HG03108 (cell line): Measurements from ENCODE around the gene CDADC1.
"Not testable (repeated sequence)": the region's sequence is repeated elsewhere in the genome, so short reads cannot be mapped to it uniquely, and the experiment has no call there.

Experiments
- ATAC-seq: cut with Tn5 transposase; IDR thresholded peaks from one replicate; pipeline ENCODE4 v1.9.1; 2021; ENCODE audit warnings: moderate library complexity; ENCODE audit not compliant: unreplicated experiment

The CDADC1 gene

DNA sequence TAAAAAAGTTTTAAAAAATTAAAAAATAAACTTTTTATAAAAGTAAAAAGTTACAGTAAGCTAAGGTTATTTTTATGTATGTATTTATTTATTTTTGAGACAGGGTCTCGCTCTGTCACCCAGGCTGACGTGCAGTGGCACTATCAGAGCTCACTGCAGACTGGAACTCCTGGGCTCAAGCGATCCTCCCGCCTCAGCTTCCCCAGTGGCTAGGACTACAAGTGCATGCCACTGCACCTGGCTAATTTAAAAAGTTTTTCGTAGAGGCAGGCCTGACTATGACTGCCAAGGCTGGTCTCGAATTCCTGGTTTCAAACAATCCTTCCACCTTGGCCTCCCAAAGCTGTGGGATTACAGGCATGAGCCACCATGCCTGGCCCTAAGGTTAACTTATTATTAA is 64.1 kb downstream of the CDADC1 start:
- no peak for ATAC-seq

DNA sequence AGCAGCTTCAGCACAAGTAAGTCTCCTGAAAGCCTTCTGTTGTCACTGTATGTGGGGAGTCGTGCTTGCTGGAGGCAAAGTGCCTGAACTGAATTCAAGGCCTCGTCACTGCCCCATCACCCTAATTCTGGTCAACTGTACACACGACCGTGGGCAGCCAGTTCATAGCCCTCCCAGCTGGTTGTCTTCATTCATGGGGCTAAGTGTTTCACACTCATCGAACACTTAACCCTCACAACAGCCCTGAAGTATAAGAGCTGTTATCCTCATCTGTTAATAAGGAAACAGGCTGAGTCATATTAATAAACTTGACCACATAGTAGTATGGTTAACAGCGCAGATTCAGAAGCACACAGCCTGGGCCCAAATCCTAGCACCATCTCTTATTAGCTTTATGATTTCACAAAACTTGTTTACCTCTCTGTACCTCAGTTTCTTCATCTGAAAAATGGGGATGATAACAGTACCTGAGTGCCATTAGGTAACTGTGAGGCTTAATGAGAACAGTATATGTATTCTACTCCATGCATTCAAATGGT is 66.7 kb downstream of the CDADC1 start:
- no peak for ATAC-seq

DNA sequence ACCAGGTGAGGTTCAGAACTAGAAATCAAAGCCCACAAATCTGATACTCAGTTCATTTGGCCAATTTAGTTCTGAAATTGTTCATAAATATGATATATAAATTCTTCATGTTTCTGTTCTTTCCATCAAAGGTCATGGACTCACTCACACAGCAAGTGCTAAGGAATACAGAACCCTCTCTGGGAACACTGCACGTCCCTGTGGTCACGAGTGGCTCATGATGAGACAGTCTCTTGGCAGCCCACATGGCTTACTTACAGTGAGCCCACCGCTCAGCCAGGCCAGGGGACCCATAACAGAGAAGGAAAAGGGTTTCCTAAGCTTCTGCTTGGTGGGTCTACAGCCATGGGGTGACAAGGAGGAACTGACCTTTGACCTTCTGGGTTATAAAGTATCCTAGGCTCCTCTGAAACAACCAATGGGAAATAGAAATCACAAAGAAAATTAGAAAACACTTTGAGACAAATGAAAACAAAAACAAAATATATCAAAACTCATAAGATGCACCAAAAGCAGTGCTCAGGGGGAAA is 67.4 kb downstream of the CDADC1 start:
- no peak for ATAC-seq

DNA sequence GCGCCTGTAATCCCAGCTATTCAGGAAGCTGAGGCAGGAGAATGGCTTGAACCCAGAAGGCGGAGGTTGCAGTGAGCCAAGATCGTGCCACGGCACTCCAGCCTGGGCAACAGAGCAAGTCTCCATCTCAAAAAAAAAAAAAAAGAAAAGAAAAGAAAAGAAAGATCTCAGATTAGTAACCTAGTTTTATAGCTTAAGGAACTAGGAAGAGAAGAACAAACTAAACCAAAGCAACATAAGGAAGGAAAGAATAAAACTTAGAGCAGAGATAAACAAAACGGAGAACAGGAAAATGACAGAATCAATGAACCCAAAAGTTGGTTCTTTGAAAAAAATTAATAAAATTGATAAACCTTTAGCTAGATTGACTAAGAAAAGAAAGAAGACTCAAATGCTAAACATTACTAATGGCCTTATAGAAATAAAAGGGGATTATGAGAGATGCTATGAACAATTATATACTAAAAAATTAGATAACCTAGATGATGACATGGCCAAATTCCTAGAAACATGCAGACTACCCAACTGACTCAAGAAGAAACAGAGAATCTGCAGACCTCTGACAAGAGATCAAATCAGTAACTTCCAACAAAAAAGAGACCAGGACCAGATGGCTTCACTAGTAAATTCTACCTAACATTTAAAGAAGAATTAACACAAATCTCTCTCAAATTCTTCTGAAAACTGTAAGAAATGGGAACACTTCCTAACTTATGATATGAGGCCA is 68.2 kb downstream of the CDADC1 start:
- no peak for ATAC-seq

DNA sequence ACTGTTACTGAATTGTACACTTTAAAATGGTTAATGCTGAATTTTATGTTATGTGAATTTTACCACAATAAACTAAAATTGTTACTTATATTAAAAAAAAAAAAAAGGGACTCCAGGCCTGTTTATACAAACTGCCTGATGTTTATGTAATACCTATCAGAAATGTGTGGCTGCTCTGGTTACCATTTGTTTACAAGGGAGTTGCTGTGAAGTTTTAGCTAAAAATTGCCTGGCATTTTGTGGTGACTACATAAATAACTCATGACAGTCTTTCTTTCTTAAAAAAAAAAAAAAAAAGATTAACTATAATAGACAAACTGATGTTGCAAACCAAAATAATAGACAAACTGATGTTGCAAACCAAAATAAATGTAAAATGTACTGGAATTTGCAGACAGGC is 71.8 kb downstream of the CDADC1 start:
- no peak for ATAC-seq

DNA sequence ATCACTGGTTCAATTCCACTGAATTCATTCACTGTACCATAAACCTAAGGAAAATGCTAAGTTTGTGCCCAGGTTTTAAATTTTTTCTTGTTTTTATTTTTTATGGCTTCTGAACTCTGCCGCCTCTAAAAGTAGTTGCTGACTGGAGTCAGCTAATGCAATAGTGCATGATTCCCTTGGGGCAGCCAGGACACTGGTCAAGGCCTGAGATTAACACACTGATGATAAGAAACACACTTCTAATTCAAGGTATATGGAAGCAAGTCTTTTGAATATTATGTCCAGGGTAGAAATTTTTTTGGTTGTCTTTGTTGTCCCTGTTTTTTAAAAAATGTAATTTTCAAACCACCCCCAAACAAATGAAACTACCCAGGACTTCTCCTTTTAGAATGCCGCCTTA is 72.2 kb downstream of the CDADC1 start:
- no peak for ATAC-seq

DNA sequence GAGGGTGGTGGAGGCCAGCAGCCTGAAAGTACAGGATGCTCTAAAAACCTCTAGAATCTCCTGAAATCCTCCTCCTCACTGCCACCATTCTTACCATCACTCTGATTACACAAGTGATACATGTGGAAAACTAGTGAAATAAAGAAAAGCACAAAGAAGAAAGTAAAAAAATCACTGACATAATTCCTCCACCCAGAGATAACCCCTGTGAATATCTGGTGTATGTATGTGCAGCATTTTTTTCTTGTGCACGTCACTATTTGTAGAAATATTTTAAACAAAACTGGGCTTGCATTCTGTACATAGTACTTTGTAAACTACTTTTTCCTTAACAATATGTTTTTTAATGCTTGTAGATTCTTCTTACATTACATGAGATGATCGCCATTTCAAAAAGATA is 73.2 kb downstream of the CDADC1 start:
- no peak for ATAC-seq

DNA sequence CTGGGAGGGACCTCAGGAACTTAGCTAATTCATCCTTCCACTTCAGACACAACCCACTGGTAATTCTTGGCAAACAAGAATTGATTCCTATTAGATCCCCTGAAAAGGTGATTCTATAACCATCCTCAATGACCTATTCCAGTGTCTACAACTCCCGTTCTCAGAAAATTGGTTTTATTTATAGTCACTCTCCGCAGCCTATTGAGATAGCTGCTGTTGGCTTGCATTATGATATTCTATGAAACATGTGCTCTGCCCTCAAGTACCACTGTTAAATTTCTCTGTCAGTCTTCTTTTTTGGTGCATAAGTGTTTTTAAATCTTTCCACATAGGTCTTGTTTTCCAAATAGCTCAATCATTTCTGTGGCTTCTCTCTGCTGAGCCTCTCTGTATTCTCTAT is 75.0 kb downstream of the CDADC1 start:
- no peak for ATAC-seq

DNA sequence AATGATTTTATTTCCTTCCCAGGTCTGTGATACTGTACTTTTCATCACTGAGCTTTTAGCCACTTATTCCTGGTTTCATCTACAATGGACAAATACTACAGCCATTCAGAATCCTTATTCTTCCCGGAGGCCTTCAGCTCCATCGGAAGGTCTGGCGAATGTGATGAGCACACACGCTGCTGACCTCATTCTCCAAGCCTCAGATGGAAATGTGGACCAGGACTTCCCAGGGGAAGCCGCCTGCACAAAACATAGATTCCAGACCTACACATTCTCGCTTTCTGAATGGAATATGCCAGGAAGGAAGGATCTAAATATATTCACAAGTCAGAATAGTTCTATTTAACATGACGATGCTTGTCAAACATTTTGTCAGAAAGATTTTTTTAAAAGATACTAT is 75.6 kb downstream of the CDADC1 start:
- ATAC-seq, result no peak

DNA sequence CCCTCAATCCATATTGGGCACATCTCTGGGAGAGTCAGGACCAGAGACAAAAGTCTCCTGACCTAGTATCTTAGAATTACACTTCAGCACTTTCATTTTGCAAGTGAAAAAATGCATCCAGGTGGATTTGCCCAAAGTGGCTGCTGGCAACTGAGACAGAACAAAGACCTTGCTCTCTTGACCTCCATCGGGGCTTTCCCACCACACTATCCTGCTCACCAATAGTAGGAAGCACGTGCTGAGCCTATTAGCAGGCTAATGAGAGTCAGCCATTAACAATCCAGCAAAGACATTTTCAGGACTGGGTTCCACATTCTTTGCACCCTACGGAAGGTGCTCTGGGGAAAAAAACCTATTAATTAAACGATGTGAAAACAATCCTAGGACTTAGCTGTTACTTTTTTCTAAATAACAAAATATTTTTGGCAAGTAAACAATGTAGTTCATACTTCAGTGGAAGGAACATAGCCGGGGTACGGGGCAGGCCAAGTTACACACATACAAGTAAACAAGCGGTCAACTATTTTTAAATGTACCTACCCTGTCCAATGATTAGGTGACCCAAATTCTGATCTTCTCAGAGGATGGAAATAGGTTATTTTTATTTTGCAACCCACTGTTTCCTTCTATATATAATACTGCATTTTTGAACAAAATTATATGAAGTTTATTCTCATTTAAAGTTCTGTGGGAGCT is 78.6 kb downstream of the CDADC1 start:
- ATAC-seq, result no peak

DNA sequence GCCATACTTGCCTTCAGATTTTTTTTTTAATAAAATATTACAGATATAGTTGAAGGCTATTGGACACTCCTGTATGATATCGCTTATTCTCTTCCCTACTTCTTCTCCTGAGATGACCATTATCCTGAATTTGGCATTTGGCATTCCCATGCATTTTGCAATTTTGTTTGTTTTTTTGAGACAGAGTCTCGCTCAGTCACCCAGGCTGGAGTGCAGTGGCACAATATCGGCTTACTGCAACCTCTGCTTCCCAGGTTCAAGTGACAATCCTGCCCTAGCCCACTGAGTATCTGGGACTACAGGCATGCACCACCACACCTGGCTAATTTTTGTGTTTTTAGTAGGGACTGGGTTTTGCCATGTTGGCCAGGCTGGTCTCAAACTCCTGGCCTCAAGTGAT is 79.4 kb downstream of the CDADC1 start:
- not testable (repeated sequence) for ATAC-seq

DNA sequence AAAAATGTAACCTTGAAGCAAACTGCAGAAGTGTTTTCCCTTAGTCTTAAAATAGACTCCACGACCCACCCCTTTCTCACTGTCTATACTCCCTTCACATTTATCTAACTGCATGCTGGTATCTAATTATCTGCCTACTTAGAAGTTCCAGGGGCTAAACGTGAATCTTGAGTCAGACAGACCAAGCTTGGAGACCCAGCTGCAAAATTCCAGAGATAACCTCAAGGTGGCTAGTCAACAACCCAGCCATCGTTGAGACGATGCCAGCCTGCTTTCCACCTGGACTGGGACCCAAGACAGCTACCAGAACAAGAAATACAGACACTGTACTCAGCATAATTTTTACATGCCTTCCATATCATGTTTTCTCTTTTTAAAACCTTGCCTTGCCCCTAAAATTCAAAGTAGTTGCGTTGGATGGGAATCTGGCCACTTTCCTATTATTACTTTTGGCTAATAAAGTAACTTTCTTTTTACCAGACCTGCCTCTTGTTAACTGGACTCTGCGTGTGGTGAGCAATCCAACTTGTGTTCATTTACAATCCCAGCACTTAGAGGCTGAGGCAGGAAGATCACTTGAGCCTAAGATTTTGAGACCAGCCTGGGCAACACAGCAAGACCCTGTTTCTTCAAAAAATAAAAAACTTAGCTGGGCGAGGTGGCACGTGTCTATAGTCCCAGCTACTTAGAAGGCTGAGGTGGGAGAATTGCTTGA is 82.3 kb downstream of the CDADC1 start:
- ATAC-seq, result no peak

DNA sequence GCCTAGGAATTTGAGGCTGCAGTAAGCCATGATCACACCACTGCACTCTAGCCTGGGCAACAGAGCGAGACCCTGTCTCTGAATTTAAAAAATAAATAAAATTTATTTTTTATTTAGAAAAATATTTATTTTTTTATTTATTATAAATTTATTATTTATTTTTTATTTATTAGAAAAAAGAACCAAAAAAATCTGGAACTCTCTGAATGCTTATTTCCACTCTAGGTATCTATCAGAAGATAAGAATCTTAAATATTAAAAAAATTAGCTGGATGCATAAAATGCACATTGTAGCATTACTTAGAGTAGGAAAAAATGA is 82.8 kb downstream of the CDADC1 start:
- ATAC-seq, result no peak

DNA sequence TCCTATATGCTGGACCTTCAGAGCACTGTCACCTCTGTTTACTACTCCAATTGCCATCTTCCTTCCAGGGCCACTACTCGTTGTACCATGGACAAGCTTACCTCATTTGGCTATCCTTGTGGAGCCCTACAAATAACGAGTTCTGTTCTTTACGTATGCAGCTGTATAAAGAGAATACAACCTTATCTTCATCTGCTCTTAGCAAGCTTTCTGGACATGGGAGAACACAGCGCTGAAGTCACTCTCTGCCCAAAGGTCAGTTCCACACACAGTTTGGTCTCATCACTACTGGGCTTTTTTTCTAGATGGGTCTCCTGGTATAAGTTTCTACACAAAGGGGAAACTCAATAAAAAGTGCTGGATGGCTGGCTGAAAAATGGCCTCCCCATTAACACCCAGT is 88.9 kb downstream of the CDADC1 start:
- ATAC-seq, result no peak

DNA sequence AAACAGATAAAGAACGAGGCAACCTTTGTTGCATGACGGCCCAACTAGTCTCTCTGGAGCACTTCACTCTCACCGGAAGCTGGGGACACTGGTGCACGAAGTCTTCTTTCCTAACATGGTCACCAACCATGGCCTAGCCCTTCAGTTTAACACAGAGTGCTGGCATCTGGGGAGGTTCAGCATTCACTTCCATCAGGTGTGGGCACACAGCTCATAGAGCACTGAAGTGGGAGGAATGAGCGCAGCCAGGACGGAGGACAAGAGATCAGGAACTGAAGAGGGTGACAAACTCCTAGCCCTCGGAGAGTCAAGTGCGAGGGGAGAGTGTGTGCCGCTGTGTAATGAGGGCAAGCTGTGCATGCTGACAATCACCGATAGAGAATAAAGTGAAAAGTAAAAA is 92.4 kb downstream of the CDADC1 start:
- no peak for ATAC-seq

DNA sequence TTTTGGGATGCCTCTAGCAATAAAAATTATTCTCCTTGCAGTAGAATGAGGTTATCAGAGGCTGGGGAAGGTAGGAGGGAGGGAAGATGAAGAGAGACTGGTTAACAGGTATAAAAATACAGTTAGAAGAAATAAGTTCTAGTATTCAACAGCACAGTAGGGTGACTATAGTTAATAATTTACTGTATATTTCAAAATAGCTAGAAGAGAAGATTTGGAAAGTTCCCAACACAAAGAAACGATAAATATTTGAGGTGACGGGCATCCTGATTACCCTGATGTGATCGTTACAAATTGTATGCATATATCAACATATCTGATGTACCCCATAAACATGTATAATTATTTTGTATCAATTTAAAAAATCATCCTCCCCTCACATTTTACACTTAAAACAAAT is 93.8 kb downstream of the CDADC1 start:
- no peak for ATAC-seq

DNA sequence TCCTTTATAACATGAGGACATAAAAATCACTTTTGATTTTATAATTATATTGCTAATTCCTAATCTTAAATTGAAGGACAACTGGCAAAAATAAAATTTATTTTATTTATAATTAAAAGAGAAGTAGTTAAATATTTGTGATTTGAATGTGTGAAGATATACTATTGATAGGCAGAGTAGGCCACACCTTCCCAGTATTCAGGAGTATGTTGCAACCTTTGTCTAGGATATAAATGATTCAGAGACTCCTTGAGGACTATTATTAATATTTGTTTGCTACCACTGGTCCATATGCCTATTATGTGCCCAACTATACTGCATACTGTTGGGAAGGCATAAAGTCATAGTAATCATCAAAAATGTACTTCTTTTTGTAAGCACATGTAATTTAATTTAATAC is 94.2 kb downstream of the CDADC1 start:
- ATAC-seq, result no peak

DNA sequence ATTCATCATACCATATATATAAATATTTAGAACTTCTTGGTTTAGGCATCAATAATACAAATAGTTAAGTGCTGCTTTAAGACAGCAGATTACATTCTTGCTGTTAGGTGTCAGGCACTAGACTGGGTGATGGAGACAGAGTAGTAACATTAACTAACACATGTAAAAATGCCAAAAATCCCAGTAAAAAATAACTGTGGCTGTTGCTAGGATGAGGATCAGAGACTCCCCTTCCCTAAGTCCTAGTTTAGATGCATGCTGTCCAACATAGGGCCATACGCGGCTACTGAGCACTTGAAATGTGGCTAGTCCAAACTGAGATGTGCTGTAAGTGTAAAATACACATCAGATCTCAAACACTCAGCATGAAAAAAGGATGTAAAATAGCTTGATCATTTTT is 94.7 kb downstream of the CDADC1 start:
- no peak for ATAC-seq
